ENCODE data around the gene GPR150.
A peak's percentile ranks its signal among the peaks of the same experiment; 100 is the strongest.

The GPR150 gene

DNA sequence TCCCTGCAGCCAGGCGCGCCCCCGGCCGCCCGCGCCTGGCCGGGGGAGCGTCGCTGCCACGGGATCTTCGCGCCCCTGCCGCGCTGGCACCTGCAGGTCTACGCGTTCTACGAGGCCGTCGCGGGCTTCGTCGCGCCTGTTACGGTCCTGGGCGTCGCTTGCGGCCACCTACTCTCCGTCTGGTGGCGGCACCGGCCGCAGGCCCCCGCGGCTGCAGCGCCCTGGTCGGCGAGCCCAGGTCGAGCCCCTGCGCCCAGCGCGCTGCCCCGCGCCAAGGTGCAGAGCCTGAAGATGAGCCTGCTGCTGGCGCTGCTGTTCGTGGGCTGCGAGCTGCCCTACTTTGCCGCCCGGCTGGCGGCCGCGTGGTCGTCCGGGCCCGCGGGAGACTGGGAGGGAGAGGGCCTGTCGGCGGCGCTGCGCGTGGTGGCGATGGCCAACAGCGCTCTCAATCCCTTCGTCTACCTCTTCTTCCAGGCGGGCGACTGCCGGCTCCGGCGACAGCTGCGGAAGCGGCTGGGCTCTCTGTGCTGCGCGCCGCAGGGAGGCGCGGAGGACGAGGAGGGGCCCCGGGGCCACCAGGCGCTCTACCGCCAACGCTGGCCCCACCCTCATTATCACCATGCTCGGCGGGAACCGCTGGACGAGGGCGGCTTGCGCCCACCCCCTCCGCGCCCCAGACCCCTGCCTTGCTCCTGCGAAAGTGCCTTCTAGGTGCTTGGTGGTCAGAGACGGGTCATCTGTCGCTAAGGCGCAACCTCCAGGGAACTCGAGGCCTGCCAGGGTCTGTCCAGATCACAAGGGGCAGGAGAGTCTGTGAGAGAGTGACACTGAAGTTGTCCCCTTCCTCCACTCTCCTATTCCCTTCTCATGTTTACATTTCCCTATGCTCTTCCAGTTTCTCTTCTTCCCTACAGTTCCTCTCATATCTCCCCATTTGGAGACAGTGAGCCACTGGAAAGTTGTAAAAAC, 1.3 kb downstream of the GPR150 start:
- Histone ChIP-seq H3K4me1 (ENCODE audit: control insufficient read depth, insufficient read depth, low read length) (no peaks in the 10 kb centered on the region), H3K9me3 (ENCODE audit: control insufficient read depth, insufficient read depth, low read depth, low read length) (no peaks in the 10 kb centered on the region), H3K27ac (ENCODE audit: extremely low read depth, low read depth, low read length) (peak overlapping the region; percentile 50; the same call in 1 of the 2 replicates), H3K4me3 (ENCODE audit: low read depth, low read length) (peak overlapping the region; percentile 32), H3K36me3 (ENCODE audit: control insufficient read depth in 2 of 2, insufficient read depth in 1 of 2, low read length in 2 of 2) (no peaks in the 10 kb centered on the region)
- CTCF ChIA-PET: interaction anchor here (0.5 to 0.7 kb wide), 2 partner anchors 150 to 229 kb away, joined by 3 read pairs; no protein-coding TSS in a partner anchor
- POLR2A ChIA-PET: no interaction called here
- no peak for TF ChIP-seq ZFP3 (tag by site-specific recombination; IDR thresholded peaks at IDR 0.05; ENCODE audit: low read depth)
- TF ChIP-seq ZSCAN16 (tag by site-specific recombination; IDR thresholded peaks at IDR 0.05): no peak
- TF ChIP-seq ZNF501 (tag by site-specific recombination; IDR thresholded peaks at IDR 0.05): no peak
- no peak for TF ChIP-seq ZNF324 (tag by site-specific recombination; IDR thresholded peaks at IDR 0.05)
- TF ChIP-seq ZNF677 (tag by site-specific recombination; IDR thresholded peaks at IDR 0.05): no peak
- TF ChIP-seq, protein P1, sequence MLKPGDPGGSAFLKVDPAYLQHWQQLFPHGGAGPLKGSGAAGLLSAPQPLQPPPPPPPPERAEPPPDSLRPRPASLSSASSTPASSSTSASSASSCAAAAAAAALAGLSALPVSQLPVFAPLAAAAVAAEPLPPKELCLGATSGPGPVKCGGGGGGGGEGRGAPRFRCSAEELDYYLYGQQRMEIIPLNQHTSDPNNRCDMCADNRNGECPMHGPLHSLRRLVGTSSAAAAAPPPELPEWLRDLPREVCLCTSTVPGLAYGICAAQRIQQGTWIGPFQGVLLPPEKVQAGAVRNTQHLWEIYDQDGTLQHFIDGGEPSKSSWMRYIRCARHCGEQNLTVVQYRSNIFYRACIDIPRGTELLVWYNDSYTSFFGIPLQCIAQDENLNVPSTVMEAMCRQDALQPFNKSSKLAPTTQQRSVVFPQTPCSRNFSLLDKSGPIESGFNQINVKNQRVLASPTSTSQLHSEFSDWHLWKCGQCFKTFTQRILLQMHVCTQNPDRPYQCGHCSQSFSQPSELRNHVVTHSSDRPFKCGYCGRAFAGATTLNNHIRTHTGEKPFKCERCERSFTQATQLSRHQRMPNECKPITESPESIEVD (tag by site-specific recombination; IDR thresholded peaks at IDR 0.05): no peak
- no peak for TF ChIP-seq ZFP41 (tag by site-specific recombination; IDR thresholded peaks at IDR 0.05; ENCODE audit: borderline replicate concordance)
- no peak for TF ChIP-seq ZNF837 (tag by site-specific recombination; IDR thresholded peaks at IDR 0.05)
- no peak for TF ChIP-seq ZNF433 (tag by site-specific recombination; IDR thresholded peaks at IDR 0.05; ENCODE audit: low read depth)
- no peak for TF ChIP-seq ZNF704 (tag by site-specific recombination; IDR thresholded peaks at IDR 0.05)
- no peak for TF ChIP-seq REPIN1 (tag by site-specific recombination; IDR thresholded peaks at IDR 0.05; ENCODE audit: low read depth)
- no peak for TF ChIP-seq ZNF621 (tag by site-specific recombination; IDR thresholded peaks at IDR 0.05)
- TF ChIP-seq ZNF184 (tag by site-specific recombination; IDR thresholded peaks at IDR 0.05): no peak
- TF ChIP-seq, protein P2, sequence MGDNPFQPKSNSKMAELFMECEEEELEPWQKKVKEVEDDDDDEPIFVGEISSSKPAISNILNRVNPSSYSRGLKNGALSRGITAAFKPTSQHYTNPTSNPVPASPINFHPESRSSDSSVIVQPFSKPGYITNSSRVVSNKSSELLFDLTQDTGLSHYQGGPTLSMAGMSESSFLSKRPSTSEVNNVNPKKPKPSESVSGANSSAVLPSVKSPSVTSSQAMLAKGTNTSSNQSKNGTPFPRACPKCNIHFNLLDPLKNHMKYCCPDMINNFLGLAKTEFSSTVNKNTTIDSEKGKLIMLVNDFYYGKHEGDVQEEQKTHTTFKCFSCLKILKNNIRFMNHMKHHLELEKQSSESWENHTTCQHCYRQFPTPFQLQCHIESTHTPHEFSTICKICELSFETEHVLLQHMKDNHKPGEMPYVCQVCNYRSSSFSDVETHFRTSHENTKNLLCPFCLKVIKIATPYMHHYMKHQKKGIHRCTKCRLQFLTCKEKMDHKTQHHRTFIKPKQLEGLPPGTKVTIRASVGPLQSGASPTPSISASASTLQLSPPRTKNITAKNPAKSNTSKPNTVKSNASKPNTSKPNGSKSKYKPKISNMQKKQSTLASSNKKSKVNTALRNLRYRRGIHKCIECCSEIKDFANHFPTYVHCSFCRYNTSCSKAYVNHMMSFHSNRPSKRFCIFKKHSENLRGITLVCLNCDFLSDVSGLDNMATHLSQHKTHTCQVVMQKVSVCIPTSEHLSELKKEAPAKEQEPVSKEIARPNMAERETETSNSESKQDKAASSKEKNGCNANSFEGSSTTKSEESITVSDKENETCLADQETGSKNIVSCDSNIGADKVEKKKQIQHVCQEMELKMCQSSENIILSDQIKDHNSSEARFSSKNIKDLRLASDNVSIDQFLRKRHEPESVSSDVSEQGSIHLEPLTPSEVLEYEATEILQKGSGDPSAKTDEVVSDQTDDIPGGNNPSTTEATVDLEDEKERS (tag by site-specific recombination; IDR thresholded peaks at IDR 0.05): no peak
- TF ChIP-seq ELK4 (IDR thresholded peaks at IDR 0.05; ENCODE audit: borderline replicate concordance, low read depth, low read length): no peak

All from HEK293 (cell line).